CD4-positive, alpha-beta T cell treated with Interleukin-6 at 100 ng/mL for 8 hours (primary cell): ENCODE measurements around the gene NCR1.
"Not testable (repeated sequence)": the region's sequence is repeated elsewhere in the genome, so short reads cannot be mapped to it uniquely, and the experiment has no call there.

Experiments
- DNase-seq: peaks from one replicate; pipeline ENCODE4 v3.0.0-alpha.2; 2020; ENCODE audit warnings: mixed read lengths, low spot score

The NCR1 gene, protein sequence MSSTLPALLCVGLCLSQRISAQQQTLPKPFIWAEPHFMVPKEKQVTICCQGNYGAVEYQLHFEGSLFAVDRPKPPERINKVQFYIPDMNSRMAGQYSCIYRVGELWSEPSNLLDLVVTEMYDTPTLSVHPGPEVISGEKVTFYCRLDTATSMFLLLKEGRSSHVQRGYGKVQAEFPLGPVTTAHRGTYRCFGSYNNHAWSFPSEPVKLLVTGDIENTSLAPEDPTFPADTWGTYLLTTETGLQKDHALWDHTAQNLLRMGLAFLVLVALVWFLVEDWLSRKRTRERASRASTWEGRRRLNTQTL

DNA sequence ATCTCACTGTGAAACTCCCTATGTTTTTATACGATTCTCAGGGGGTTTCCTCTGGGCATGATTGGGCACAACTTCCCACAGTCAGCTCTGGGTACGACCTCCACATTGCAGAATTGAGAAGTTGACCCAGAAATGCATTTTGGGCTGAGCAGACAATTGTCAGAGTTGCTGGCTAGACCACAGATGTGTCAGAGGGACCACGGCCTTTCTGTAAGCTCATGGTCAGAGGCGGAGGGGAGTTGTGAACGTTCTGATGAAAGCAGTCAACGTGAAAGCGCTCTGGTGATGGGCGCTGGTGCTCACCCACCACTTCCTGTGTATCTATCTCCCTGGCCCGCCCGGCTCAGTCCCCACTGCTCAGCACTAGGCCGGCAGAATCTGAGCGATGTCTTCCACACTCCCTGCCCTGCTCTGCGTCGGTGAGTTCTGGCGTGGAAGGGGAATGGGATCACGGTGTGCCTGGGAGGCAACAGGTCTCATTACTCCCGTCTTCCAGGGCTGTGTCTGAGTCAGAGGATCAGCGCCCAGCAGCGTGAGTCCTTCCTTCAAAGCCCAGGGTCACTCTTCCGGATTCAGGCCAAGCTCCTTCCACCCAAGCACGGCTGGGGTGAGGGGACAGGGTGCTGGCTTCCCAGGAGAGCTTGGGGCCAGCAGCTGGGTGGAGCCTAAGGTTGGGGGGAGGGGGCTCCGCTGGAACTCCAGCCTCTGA lies at the start of gene NCR1:
Gene NCR1, plus strand, starts transcription at position 346 of the 709 bp plus-strand sequence. Its CDS starts 40 bp downstream, at position 386.
- DNase-seq, result no peak

DNA sequence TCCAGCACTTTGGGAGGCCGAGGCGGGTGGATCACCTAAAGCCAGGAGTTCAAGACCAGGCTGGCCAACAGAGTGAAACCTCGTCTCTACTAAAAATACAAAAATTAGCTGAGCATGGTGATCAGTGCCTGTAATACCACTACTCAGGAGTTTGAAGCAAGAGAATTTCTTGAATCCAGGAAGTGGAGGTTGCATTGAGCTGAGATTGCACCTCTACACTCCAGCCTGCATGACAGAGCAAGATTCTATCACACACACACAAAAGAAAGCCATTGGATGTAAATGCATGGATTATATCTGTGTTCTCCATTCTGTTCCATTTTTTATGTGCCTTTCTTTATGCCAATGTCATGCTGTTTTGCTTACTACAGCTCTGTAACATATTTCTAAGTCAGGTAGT lies 47.5 kb upstream of the NCR1 start:
- not testable (repeated sequence) for DNase-seq

- not testable (repeated sequence) for DNase-seq
Observed at GRCh38 chr19:54859421-54859820, 46.5 kb upstream of the NCR1 start.

GRCh38 chr19:54863459-54863858 lies 42.5 kb upstream of the NCR1 start:
- DNase-seq, result not testable (repeated sequence)

DNA sequence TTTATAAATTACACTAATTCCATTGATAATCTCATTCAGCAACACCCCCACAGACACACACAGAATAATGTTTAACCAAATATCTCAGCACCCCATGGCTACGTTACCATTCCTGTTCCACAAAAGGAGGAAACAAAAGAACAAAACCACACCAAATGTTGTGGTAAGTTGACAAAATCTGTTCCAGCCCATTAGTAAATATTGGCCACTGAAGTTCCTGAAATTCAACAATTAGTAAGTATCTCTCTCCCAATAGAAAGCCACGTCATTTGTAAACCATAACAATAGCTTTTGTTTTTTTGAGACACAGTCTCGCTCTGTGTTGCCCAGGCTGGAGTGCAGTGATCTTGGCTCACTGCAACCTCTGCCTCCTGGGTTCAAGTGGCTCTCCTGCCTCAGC lies 34.3 kb upstream of the NCR1 start:
- DNase-seq, result no peak

DNA sequence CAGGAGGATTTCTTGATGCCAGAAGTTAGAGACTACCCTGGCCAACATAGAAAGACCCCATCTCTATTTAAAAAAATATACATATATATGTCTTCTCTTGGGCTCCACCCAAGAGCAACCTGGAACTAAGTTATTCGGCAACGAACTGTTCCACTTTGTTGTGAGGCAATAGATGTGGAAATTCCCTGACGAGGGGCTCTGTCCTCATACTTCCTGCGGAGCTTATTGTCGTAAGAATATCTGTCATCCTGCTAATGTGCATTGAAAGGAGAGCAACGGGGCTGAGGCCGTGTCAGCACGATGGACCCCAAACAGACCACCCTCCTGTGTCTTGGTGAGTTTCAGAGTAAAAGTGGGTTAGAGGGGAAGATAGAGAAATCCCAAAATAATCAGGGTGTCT lies 32.0 kb upstream of the NCR1 start, which contains the start of gene FCAR:
Gene FCAR, plus strand, starts transcription at position 246 of the 400 bp plus-strand sequence. Its CDS starts 55 bp downstream, at position 301.
- DNase-seq, result no peak

DNA sequence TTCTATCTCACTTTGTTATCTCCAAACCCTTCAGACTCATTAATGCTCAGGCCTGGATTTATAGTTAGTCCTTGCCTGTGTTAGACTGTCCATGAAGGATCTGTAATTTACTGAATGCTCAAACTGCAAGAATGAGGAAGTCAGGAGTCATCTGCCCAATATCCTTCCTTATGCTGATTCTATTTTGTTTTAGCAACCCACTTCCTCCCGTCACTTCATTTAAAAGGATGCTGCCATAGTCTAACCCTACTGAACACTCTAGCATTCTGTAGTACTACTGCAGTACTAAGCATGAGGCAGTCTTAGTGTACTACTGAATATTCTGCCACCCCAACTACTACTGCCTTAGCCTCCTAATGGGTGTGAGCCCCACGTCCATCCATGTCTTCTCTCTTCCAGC lies 30.4 kb upstream of the NCR1 start:
- no peak for DNase-seq

GRCh38 chr19:54877471-54877870 lies 28.5 kb upstream of the NCR1 start:
- no peak for DNase-seq

- DNase-seq, result no peak
Observed at GRCh38 chr19:54881884-54882283, 24.1 kb upstream of the NCR1 start.

- no peak for DNase-seq
Observed at GRCh38 chr19:54882758-54883157, 23.2 kb upstream of the NCR1 start.

DNA sequence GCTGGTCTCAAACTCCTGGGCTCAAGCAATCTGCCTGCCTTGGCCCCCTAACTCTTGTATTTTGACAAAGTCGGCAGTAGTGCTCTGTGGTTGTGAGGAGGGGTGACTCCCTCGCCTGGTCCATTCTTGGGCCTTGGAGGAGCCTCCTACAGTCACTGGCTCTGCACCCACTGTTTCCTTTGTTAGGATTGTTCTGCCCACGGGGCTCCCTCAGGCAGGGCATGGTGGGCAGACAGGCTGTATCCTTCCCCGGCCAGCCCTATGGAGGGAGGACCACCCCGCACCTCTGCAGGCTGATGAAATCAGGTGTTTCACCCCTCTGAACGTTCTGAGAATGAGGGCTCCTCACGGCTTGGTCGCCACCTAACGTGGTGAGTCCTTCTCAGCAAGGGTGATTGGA lies 22.7 kb upstream of the NCR1 start:
- DNase-seq, result no peak

DNA sequence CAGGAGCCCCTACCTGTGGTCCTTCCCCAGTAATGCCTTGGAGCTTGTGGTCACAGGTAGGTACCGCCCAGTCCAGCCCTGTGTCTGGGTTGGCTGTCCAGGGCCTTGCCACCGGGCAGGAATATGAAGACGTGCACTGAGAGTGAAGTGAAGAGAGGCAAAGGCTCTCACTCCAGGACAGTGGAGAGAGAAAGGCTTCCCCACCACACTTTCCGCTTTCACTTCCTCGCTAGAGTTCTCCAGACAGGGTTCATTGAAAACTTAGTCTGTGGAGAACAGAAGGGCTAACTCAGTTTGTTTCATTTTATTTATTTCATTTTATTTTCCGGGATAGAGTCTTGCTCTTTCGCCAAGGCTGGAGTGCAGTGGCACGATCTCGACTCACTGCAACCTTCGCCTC lies 17.7 kb upstream of the NCR1 start:
- DNase-seq, result no peak

- DNase-seq, result no peak
Observed at GRCh38 chr19:54889566-54889965, 16.4 kb upstream of the NCR1 start.

GRCh38 chr19:54893406-54893805 lies 12.5 kb upstream of the NCR1 start:
- no peak for DNase-seq

DNA sequence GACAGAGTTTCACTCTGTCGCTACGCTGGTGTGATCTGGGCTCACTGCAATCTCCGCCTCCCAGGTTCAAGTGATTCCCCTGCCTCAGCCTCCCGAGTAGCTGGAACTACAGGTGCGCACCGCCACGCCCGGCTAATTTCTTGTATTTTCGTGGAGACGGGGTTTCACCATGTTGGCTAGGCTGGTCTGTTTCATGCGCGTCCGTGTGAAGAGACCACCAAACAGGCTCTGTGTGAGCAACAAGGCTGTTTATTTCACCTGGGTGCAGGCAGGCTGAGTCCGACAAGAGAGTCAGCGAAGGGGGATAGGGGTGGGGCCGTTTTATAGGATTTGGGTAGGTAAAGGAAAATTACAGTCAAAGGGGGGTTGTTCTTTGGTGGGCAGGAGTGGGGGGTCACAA lies 11.8 kb upstream of the NCR1 start:
- DNase-seq, result not testable (repeated sequence)

- no peak for DNase-seq
Observed at GRCh38 chr19:54896036-54896435, 9.9 kb upstream of the NCR1 start.

DNA sequence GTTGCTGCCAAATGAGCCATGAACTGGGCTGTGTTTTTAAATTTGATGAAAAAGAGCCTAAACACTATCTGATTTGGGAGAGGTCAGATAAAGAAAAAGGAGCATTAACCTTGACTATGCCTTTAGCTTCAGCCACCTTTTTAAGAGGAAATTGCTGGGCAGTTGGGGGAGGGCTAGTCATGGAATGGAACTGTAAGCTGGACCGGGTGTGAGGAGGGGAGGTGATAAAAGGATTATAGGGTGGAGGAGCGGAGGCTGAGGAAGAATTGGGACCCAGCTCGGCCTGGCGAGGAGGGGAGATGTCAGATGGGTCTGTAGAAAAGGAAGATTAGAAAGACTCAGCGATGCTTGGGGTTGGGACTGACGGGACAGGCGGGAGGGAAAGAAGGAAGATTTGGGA lies 7.3 kb upstream of the NCR1 start:
- not testable (repeated sequence) for DNase-seq

DNA sequence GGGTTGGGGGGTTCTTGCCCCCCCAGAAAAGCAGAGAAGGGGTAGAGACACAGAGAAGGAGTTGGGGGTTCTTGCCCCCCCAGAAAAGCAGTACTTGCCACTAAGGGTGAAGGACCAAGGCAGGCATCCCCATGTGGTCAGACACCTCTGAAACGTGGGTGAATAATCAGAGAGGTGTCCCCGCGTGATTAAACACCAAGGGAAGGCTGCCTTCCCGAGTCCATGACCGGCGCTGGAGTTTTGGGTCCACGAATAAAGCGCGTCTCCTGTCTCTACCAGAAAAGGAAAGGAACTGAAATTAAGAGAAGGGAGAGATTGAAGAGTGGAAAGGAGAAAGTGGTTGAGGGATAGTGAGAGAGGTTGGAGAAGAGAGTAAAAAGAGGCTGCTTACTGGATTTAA lies 6.3 kb upstream of the NCR1 start:
- not testable (repeated sequence) for DNase-seq

DNA sequence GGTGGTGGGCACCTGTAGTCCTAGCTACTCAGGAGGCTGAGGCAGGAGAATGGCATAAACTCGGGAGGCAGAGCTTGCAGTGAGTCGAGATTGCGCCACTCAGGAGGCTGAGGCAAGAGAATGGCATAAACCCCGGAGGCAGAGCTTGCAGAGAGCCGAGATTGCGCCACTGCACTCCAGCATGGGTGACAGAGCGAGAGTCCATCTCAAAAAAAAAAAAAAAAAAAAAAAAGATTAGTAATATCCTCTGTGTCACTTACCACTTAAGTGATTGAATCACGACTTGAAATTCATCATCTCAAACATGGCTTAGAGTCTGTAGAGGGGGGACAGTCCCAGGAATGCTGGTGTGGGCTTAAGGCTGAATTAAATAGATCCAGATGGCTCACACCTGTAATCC lies 4.8 kb upstream of the NCR1 start:
- not testable (repeated sequence) for DNase-seq

GRCh38 chr19:54902061-54902460 lies 3.9 kb upstream of the NCR1 start:
- no peak for DNase-seq

GRCh38 chr19:54903303-54903702 lies 2.6 kb upstream of the NCR1 start:
- no peak for DNase-seq

DNA sequence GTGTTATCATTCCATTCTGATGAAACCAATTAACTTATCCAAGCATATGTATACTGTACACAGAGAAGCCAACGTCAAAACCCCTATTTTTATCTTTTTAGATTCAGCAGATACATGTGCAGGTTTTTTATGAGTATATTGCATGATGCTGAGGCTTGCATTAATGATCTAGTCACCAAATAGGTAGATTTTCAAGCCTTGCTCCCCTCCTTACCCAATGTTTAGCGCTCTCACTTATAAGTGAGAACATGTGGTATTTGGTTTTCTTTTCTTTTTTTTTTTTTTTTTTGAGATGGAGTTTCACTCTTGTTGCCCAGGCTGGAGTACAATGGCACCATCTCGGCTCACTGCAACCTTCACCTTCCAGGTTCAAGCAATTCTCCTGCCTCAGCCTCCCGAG lies 1.7 kb upstream of the NCR1 start:
- DNase-seq, result not testable (repeated sequence)

GRCh38 chr19:54905421-54905802 lies 536 bp upstream of the NCR1 start:
- DNase-seq, result no peak

DNA sequence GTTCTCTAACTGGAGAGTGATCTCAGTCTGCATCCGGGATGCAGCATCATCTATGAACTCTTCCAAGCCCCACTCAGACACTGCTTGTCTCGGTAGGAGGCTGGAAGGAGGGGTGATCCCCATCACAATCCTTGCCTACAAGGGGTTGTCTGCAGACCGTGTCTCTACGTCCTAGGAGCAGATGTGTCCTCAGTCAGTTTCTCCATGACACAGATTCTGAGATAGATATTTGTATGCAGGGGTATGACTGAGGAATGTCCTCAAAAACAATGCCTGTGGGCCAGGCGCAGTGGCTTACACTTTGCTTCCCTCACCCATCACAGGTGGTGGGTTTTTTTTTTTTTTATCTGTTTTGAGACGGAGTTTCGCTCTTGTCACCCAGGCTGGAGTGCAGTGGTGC lies 871 bp downstream of the NCR1 start:
- DNase-seq, result no peak
